Dedifferentiated amniotic fluid mesenchymal stem cell (primary cell): Measurements from ENCODE around the gene CEP20.
"Not testable (repeated sequence)": the region's sequence is repeated elsewhere in the genome, so short reads cannot be mapped to it uniquely, and the experiment has no call there.

Source experiments
- DNase-seq: peaks from one replicate; pipeline ENCODE4 v3.0.0-alpha.2; 2016; ENCODE audit errors: extremely low spot score

Gene CEP20

GRCh38 chr16:15857724-15858560 lies 30.5 kb downstream of the CEP20 start:
- DNase-seq: peak; percentile 40

- DNase-seq: no peak
Observed at GRCh38 chr16:15856901-15857698, 31.3 kb downstream of the CEP20 start, which contains the start of gene MYH11. Gene MYH11 (minus strand): TSS chr16:15857028. CDS start chr16:15838252, 18,776 bp downstream.

GRCh38 chr16:15856182-15856581 lies 32.2 kb downstream of the CEP20 start:
- no peak for DNase-seq

DNA sequence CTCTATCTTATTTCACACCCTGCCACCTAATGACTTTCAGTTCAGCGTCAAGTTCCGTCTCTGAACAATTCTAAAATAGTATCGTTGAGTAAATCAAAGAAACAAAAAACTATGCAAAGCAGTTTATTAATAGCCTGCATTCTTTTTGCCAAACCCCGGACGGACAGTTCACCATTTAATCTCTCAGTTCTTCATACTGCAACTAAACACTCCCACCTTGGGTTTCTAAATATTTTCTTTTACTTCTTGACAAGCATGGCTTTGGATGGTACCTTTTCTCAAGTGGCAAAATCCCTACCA lies 32.7 kb downstream of the CEP20 start:
- DNase-seq: no peak

DNA sequence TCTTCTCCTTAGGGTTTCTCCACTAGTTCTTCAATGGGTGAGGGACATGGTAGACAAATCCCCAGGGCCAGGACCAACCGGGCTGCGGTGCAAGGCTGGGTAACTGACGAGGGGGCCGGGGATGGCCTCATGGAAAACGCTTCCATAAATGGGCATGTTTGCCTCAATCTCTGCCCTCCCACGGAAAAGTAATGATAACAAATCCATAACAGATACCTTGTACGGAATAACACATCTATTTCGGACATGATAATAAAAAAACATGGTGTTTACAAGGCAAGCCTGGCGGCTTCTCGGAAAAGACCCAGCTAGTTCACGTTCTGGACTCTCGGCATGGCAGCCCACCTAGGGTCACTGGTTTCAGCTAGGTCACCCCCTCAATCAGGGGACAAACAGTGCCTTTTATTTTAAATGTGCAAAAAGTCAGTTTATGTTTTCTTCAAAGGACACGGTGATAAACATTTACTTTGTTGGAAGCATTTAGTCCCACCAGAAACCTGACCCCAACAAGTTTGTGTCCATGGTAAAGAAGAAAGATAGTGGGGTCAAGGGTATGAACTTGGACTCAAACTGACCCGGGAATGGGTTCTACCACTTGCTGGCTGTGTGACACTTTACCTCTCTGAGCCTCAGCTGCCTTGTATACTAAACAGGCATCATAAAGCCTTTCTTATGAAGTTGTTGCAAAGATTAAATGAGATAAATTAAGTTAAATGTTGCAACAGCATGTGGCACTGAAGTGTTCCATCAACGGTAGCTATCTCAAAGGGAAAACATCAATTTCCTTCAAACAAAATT lies 33.3 kb downstream of the CEP20 start:
- DNase-seq: no peak

- no peak for DNase-seq
Observed at GRCh38 chr16:15854061-15854460, 34.3 kb downstream of the CEP20 start.

- DNase-seq: no peak
Observed at GRCh38 chr16:15853021-15853420, 35.4 kb downstream of the CEP20 start.

GRCh38 chr16:15850555-15850954 lies 37.8 kb downstream of the CEP20 start:
- not testable (repeated sequence) for DNase-seq

DNA sequence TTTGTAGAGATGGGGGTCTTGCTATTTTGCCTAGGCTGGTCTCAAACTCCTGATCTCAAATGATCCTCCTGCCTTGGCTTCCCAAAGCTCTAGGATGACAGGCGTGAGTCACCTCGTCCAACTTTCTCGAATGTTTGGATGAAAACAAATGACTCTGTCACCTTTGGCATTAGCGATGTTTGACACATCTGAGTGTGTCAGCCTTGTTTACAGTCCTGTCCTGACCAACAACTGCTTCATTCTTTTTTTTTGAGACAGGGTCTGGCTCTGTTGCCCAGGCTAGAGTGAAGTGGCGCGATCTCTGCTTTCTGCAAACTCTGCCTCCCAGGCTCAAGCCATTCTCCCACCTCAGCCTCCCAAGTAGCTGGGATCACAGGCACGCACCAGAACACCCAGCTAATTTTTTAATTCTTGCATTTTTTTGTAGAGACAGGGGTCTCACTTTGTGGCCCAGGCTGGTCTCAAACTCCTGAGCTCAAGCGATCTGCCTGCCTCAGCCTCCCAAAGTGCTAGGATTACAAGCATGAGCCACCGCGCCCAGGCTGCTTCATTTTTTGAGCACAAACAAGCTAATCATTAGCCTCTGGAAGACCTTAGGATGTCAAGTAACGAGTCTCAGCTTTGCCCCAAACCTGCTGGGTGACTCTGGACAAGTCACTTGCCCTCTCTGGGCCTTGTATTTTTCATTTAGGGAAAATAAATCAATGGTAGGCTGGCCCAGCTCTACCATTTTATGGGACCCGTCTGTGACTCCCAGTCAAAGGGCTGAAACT lies 39.0 kb downstream of the CEP20 start:
- DNase-seq: no peak

- DNase-seq: no peak
Observed at GRCh38 chr16:15847611-15848175, 40.7 kb downstream of the CEP20 start.

DNA sequence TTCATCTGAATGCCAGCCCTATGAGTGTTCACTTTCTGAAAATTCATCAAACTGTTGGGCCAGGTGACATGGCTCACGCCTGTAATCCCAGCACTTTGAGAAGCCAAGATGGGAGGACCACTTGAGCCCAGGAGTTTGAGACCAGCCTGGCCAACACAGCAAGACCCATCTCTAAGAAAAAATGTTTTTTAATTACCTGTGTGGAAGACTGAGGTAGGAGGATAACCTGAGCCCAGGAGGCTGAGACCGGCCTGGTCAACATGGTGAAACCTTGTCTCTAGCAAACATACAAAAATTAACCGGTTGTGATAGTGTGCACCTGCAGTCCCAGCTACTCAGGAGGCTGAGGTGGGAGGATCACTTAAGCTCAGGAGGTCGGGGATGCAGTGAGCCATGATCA lies 41.9 kb downstream of the CEP20 start:
- DNase-seq: no peak

DNA sequence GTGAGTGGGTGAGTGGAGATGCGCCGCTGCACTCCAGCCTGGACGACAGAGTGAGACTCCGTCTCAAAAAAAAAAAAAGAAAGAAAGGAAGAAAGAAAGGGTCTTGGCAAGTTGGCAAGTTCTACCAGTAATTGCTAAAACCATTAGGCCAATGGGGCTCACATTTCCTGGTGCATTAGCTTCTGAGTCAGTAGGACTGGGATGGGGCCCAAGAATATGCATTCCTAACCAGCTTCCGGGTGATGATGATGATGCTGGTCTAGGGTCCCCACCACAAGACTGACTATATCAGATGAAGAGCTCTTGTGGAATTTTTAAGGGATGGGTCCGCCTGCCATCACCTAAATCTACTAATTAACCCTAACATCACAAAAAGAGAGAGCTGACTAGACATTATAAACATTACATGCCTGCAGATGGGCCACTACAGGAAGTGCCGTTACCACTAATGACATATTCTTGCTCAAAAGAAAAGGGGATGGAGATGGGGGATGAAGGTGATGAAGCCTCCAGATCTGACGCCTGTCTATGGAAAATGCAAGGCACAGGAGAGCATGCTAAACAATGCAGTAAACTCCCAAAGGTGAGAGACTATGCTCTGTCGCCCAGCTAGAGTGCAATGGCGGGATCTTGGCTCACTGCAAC lies 44.6 kb downstream of the CEP20 start:
- DNase-seq: no peak

GRCh38 chr16:15839204-15839603 lies 49.2 kb downstream of the CEP20 start:
- DNase-seq: not testable (repeated sequence)

DNA sequence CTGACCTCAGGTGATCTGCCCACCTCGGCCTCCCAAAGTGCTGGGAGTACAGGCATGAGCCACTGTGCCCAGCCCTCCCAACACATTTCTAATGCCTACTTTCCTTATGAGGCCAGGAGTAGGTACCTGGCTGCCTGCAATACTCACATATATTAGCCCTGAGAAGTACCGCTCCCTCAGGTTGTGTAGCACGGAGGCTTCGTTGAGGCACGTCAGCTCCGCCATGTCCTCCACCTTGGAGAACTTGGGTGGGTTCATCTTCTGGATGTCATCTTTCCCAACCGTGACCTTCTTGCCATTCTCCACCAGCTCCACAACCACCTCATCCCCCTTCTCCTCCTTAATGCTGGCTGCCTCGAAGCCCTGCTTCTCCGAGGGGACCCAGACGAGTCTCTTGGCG lies 50.6 kb downstream of the CEP20 start:
- DNase-seq: no peak

DNA sequence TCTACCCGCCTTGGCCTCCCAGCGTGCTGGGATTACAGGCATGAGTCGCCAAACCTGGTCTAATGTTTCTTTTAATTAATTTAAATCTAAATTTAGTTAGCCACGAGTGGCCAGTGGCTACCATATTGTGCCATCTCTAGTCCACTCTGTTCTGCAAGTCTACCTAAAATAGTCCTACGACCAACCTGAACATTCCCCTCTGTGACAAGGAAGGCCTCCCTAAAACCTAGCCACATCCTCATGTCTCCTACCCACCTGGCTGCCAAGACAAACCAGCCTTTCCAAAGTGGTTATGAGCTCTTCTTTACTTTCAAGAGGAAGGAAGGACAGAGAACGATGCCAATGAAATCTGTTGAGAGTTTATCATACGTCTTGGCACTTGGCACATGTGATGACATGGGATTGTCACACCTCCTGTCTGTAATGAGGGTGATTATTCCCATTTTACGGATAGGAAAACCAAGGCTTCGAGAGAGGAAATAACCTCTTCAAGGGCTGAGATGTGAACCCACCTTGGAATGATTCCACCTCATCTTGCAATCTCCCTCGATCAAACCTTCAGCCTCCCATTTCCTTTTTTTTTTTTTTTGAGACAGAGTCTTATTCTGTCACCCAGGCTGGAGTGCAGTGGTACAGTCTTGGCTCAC lies 51.3 kb downstream of the CEP20 start:
- DNase-seq: no peak

- DNase-seq: no peak
Observed at GRCh38 chr16:15836074-15836473, 52.3 kb downstream of the CEP20 start.

DNA sequence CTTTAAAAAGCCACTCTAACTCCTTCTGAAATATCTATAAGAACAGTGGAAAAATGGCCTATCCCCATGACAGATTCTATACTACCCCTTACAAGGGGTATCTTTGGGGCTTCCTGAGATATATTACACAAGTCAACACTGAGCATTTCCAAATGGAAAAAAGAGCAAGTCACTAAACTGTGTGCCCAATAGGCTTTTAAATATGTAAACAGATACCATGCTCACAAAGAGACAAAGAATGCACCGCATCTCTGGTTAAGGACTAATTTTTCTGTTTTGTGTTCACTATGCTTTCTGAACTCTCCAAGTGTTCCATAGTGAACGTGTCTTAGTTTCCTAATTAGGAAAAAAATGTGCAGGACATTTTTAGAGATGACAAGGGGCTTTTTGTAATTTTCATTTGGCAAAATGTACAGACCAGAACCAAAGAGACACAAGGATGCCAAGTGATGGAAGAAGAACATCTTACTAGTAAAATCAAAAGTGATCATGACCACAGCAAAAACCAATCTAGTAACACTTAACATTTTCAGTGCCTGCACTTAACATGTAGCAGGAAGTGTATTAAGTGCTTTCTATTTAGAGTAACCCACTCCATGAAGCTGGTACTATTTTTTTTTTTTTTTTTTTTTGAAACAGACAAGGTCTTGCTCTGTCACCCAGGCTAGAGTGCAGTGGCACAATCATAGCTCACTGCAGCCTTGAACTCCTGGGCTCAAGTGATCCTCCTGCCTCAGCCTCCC lies 53.1 kb downstream of the CEP20 start:
- no peak for DNase-seq

DNA sequence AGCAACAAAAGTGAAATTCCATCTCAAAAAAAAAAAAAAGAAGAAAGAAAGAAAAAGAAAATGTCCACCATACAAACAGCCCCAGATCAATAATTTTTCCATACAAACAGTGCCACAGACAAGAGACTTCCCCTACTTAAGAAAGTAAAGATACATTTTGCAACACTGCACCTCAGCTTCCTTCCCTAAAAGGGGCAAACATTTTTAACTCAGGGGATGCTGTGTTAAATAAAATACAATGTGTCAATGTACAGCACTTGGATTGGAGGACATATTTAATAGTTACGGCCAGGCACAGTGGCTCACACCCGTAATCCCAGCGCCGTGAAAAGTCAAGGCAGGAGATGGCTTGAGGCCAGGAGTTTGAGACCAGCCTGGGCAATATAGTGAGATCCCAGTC lies 53.9 kb downstream of the CEP20 start:
- DNase-seq: no peak

GRCh38 chr16:15833541-15833940 lies 54.9 kb downstream of the CEP20 start:
- no peak for DNase-seq
